Right lobe of liver (tissue), 6 donors: Measurements from ENCODE around the gene DAW1. TPM values are rescaled to one million over a fixed set of nuclear protein-coding genes. Genes with fewer than 3 reads are reported as not detected.

Experiments used
- ATAC-seq, 4 donors: fragments of 200-7000 bp; cut with Tn5 transposase; one replicate each; pipeline ENCODE4 v1.9.1; 2020; ENCODE audit warnings: mild to moderate bottlenecking in 4 of 4, moderate library complexity in 4 of 4
- DNase-seq, 3 donors: peaks; one replicate each; pipeline ENCODE4 v3.0.0-alpha.2; 2020
- H3K27ac ChIP-seq, 3 donors: fragments of 200-600 bp; one replicate each; pipeline ENCODE4 v1.8.0; 2022
- H3K27me3 ChIP-seq, 2 donors: fragments of 200-600 bp; one replicate each; pipeline ENCODE4 v1.8.0; 2022
- H3K36me3 ChIP-seq, 4 donors: fragments of 200-600 bp; sonication (generic) in 1 of 4; one replicate each; pipeline versions ENCODE4 v1.5.1 to v1.8.0; 2017 to 2022; ENCODE audit warnings: control low read depth in 1 of 4
- H3K4me1 ChIP-seq, 4 donors: fragments of 200-600 bp; sonication (generic) in 1 of 4; one replicate each; pipeline versions ENCODE4 v1.5.1 to v1.8.0; 2017 to 2022; ENCODE audit warnings: control low read depth in 1 of 4
- H3K4me3 ChIP-seq, 3 donors: fragments of 200-600 bp; one replicate each; pipeline ENCODE4 v1.8.0; 2022
- H3K9me3 ChIP-seq, 4 donors: fragments of 200-600 bp; sonication (generic) in 1 of 4; one replicate each; pipeline versions ENCODE4 v1.5.1 to v1.8.0; 2017 to 2022; ENCODE audit warnings: control low read depth in 1 of 4
- CTCF ChIP-seq, 4 donors: fragments of 200-600 bp in 3 of 4; fragments of 450-650 bp in 1 of 4; IDR thresholded peaks; one replicate each; pipeline versions ENCODE4 v1.5.1 to v1.8.0; 2016 to 2022; ENCODE audit warnings: antibody characterized with exemption in 4 of 4, mild to moderate bottlenecking in 2 of 4
- POLR2A ChIP-seq: fragments of 450-650 bp; IDR thresholded peaks from one replicate; pipeline ENCODE4 v1.6.1; 2017; ENCODE audit warnings: antibody characterized with exemption, mild to moderate bottlenecking
- WGBS: methylation state at CpG from one replicate; pipeline ENCODE4 v1.1.6; 2018; ENCODE audit warnings: low coverage, low lambda C conversion rate; ENCODE audit not compliant: insufficient coverage; ENCODE audit errors: missing lambda C conversion rate; 5-methylcytosine and 5-hydroxymethylcytosine counted together
- intact Hi-C, 2 donors: fragments of 100-400 bp; cut with DNase I; formaldehyde crosslinking; loops; one replicate each; pipeline versions ENCODE4 v1.11.2 to v1.14.1; 2022
- total RNA-seq, 6 experiments: library from RNA; depleted of rRNA in 2 of 6; stranded (reverse); fragments of >200 nt in 2 of 6; fragmentation: NEBNext Ultra II Directional in 3 of 6; extraction: Animal tissue kit (Norgen Biotek cat#: 25700) in 3 of 6; gene quantifications; one replicate each; pipeline versions ENCODE4 v1.1.0 to v1.2.4, GENCODE V29; 2016 to 2023
- donor health status: DM: no; HTN: yes; CAD: no.
- donor health status: DM: no; HTN: no; CAD: no.
- donor health status: DM: no; HTN: no; CAD: no.
- donor health status: DM: no; HTN: yes; CAD: no.
- donor health status: DM: no; HTN: yes; CAD: no.

DAW1 gene
- total RNA-seq, 6 experiments from 2014 or later: not detected

- ATAC-seq (no peak), DNase-seq (no peak)
- no peak overlapping the region for H3K27ac ChIP-seq
- intact Hi-C loops: no loop called here
- H3K4me3 ChIP-seq: no peak overlapping the region
- no peaks in the 10 kb centered on the region for H3K27me3 ChIP-seq
- H3K9me3 ChIP-seq: no peaks in the 10 kb centered on the region
- no peaks in the 10 kb centered on the region for H3K4me1 ChIP-seq
- no peaks in the 10 kb centered on the region for H3K36me3 ChIP-seq
- no peak for TF ChIP-seq POLR2A
- 80% methylated on average over 3 of the region's 3 CpGs for WGBS
Observed at GRCh38 chr2:227880460-227880859, 9.0 kb downstream of the DAW1 start.

DNA sequence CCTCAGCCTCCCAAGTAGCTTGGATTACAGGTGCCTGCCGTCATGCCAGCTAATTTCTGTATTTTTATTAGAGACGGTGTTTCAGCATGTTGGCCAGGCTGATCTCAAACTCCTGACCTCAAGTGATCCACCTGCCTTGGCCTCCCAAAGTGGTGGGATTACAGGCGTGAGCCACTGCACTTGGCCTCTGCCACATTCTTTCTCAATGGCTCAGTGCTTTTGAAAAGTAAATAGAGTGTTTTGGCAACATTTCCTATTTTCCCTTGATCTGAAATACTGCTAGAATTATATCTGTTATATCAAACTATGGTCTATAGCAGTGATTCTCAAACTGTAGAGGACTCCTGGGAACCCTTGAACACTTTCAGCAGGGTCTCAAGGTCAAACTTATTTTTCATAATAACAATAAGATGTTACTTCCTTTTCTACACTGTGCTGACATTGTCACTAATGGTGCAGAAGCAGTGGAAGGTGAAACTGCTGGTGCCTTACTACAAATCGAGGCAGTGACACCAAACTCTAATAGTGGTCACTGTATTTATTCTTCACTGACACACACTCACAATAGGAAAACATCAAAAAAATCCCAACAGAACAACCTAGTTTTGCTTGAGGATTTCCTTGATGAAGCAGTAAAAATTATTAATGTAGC is 10.6 kb downstream of the DAW1 start:
- WGBS: 39% methylated on average over 4 of the region's 4 CpGs
- H3K4me1 ChIP-seq: no peaks in the 10 kb centered on the region
- peak overlapping the region in 1 of 3 donors; percentile 41 for H3K27ac ChIP-seq
- ATAC-seq (peak; percentile 70 to 80 (median 76)), DNase-seq (no peak)
- TF ChIP-seq POLR2A (no peak), CTCF (IDR thresholded peaks at IDR 0.05) (no peak)
- no peaks in the 10 kb centered on the region for H3K27me3 ChIP-seq
- intact Hi-C loops: no loop called here
- H3K36me3 ChIP-seq: no peaks in the 10 kb centered on the region
- no peaks in the 10 kb centered on the region for H3K9me3 ChIP-seq
- no peak overlapping the region for H3K4me3 ChIP-seq

- Histone ChIP-seq H3K27me3 (no peaks in the 10 kb centered on the region), H3K27ac (no peak overlapping the region), H3K4me3 (no peak overlapping the region), H3K36me3 (no peaks in the 10 kb centered on the region), H3K4me1 (no peaks in the 10 kb centered on the region), H3K9me3 (no peaks in the 10 kb centered on the region)
- intact Hi-C loops: no loop called here
- ATAC-seq (peak; percentile 92 to 95 (median 93)), DNase-seq (peak; percentile 76 to 81 (median 78))
- TF ChIP-seq POLR2A (no peak), CTCF (IDR thresholded peaks at IDR 0.05) (peak; percentile 77 to 91 (median 82))
- WGBS: 13% methylated on average over 4 of the region's 6 CpGs
Observed at GRCh38 chr2:227884511-227884947, 13.1 kb downstream of the DAW1 start.

DNA sequence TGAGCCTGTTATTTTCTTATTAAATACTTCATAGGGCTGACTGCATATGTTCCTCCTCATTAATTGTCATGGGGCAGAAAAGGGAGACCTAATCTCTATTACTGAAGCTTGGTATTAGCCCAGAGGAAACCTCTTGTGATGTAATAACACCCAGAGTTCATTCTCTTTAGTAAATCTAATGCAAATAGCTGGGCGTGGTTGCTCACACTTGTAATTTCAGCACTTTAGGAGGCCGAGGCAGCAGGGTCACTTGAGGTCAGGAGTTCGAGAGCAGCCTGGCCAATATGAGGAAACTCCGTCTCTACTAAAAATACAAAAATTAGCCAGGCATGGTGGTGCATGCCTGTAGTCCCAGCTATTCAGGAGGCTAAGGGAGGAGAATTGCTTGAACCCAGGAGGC is 14.7 kb downstream of the DAW1 start:
- intact Hi-C loops: no loop called here
- Histone ChIP-seq H3K27ac (no peak overlapping the region), H3K9me3 (no peaks in the 10 kb centered on the region), H3K4me1 (no peaks in the 10 kb centered on the region), H3K4me3 (no peak overlapping the region), H3K27me3 (no peaks in the 10 kb centered on the region), H3K36me3 (no peaks in the 10 kb centered on the region)
- 71% methylated on average over 4 of the region's 4 CpGs for WGBS
- TF ChIP-seq CTCF (IDR thresholded peaks at IDR 0.05) (no peak), POLR2A (no peak)
- peak in 1 of 4 donors; percentile 23 for ATAC-seq
- no peak for DNase-seq

GRCh38 chr2:227888289-227888688 is 16.9 kb downstream of the DAW1 start:
- H3K4me1 ChIP-seq: no peaks in the 10 kb centered on the region
- no peak overlapping the region for H3K4me3 ChIP-seq
- 0% methylated on average over 2 of the region's 5 CpGs for WGBS
- no peaks in the 10 kb centered on the region for H3K9me3 ChIP-seq
- DNase-seq (peak in 2 of 3 donors; percentile 25 to 63), ATAC-seq (peak; percentile 66 to 82 (median 74))
- no peaks in the 10 kb centered on the region for H3K27me3 ChIP-seq
- intact Hi-C loops: no loop called here
- no peaks in the 10 kb centered on the region for H3K36me3 ChIP-seq
- TF ChIP-seq CTCF (IDR thresholded peaks at IDR 0.05): no peak
- no peak for TF ChIP-seq POLR2A
- no peak overlapping the region for H3K27ac ChIP-seq
